SK-N-MC (cell line): ENCODE measurements around the gene TGM6.

Experiments
- DNase-seq: peaks from one replicate; pipeline ENCODE4 v3.0.0-alpha.2; 2011; ENCODE audit warnings: low read depth, low spot score
- H3K27ac ChIP-seq: fragments of 200-600 bp; sonication (generic); 2 replicates; pipeline ENCODE4 v1.5.1; 2016; ENCODE audit warnings: mixed run types
- H3K36me3 ChIP-seq: fragments of 200-600 bp; sonication (generic); 2 replicates; pipeline ENCODE4 v1.6.1; 2017; ENCODE audit warnings: antibody characterized with exemption, low read length, mixed read lengths; ENCODE audit not compliant: insufficient read depth
- H3K4me3 ChIP-seq: fragments of 200-600 bp; sonication (generic); 2 replicates; pipeline ENCODE4 v1.5.1; 2016
- H3K9ac ChIP-seq: fragments of 200-600 bp; sonication (generic); 2 replicates; pipeline ENCODE4 v1.8.0; 2017; ENCODE audit warnings: mixed run types, mixed read lengths; ENCODE audit not compliant: insufficient read length
- H3K9me3 ChIP-seq: fragments of 200-600 bp; sonication (generic); 2 replicates; pipeline ENCODE4 v1.6.1; 2017; ENCODE audit warnings: low read depth, mild to moderate bottlenecking, antibody characterized with exemption, low read length, moderate library complexity, mixed read lengths
- EZH2 ChIP-seq: fragments of 200-600 bp; sonication (generic); IDR thresholded peaks from one replicate; pipeline ENCODE4 v1.6.1; 2017; ENCODE audit warnings: antibody characterized with exemption
- FOXP2 ChIP-seq: optimal IDR thresholded peaks from 2 replicates; pipeline ENCODE3; 2011; ENCODE audit warnings: mild to moderate bottlenecking, moderate library complexity; ENCODE audit not compliant: insufficient read depth; ENCODE audit errors: extremely low read length, control extremely low read depth
- POLR2AphosphoS5 ChIP-seq: IDR thresholded peaks from 2 replicates; pipeline ENCODE4 v1.6.1; 2012; ENCODE audit warnings: mild to moderate bottlenecking, low read depth, low read length, borderline replicate concordance

Gene TGM6

DNA sequence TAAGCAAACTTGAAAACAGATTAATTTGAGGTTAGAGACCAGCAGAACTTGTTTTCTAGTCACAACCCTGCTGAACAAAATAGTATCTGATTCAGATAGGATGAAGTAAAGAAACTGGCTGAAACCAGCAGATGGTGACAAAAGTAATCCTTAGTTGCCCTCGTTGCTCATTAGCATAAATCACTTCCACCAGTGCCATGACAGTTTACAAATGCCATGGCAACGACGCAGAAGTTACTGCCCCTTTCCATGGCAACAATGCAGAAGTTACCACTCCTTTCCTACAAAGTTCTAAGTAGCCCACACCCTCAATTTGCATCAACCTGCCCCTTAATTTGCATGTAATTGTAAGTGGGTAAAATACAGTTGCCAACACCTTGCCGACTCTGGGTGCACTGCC is 66.1 kb downstream of the TGM6 start:
- no peak for DNase-seq
- TF ChIP-seq FOXP2 (no peak), POLR2AphosphoS5 (no peak), EZH2 (no peak)
- no peak overlapping the region for H3K27ac ChIP-seq

DNA sequence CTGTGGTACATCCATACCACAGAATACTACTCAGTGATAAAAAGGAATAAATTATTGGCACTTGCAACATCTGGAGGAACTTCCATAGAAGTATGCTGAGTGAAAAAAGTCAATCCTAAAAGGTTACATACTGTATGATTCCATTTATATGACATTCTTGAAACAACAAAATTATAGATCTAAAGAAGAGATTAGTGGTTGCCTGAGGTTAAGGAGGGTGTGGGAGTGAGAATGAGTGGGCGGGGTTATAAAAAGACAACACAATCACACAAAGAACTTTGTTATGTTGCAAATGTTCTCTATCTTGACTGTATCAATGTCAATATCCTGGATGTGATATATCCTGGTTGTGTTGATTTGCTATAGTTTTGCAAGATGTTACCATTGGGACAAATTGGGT is 68.7 kb downstream of the TGM6 start:
- no peak overlapping the region for H3K9ac ChIP-seq
- no peaks in the 10 kb centered on the region for H3K9me3 ChIP-seq
- no peak for TF ChIP-seq POLR2AphosphoS5
- no peak for TF ChIP-seq FOXP2
- TF ChIP-seq EZH2 = no peak
- no peak for DNase-seq
- H3K27ac ChIP-seq = no peak overlapping the region
- no peaks in the 10 kb centered on the region for H3K36me3 ChIP-seq
- H3K4me3 ChIP-seq = no peak overlapping the region

More for the DNA sequence above, 66.1 kb downstream of the TGM6 start:
- Histone ChIP-seq H3K9me3 (no peaks in the 10 kb centered on the region), H3K9ac (no peak overlapping the region), H3K36me3 (no peaks in the 10 kb centered on the region), H3K4me3 (no peak overlapping the region)

DNA sequence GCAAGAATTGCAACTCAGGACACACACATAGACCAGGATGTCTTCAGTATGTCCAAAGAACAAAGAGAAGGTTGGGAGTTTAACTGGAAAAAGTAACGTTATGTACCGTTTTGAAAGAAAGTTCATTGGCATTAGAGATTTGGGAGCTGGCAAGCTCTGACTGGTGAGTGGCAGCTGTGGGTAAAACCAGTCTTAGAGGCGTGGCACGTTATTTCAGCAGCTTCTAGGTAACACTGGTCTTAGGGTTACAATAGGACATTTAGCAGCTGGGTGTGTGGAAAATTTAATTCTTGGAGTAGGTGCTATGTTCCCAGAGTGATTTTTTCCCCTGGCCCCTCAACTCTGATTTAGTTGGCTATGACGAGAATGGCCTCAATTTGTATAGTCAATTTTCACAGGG is 70.7 kb downstream of the TGM6 start:
- Histone ChIP-seq H3K9ac (no peak overlapping the region), H3K4me3 (no peak overlapping the region), H3K9me3 (no peaks in the 10 kb centered on the region), H3K27ac (no peak overlapping the region), H3K36me3 (no peaks in the 10 kb centered on the region)
- TF ChIP-seq POLR2AphosphoS5 (no peak), FOXP2 (no peak), EZH2 (no peak)
- DNase-seq = no peak

DNA sequence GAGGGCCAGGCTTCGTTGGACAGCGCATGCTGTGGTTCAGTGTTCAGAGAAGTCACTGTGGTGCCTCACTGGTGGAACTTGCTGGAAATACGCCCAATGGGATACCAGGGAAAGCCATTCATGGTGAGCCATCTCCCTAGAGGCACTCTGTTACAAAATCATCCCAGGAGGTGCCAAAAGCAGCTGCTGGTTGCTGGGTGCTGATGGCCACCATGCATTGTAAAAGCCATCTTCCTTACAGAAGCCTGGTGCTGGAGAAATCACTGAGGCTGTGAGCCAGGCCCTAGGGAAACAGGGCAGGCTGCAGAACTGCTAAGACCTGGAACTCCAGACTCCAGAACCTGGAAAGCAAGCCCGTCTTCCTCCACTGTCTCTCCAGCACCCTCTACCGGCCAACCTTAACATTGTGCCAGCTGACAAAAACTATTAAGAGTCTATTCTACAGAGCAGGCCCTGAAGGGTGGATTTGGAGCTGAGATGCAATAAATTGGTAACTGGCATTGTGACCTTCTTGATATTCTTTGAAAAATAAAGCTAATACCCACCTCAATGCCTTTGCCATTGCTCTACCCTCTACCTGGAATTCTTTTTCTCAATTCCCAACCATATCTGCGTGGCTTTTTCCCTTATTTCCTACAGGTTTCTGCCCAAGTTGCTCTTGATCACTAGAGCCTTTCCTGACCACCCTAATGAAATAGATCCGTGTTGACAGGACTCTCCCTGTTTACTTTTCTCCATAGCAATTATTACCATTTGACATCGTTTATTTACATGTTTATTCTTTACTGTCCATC is 71.4 kb downstream of the TGM6 start:
- Histone ChIP-seq H3K9ac (no peak overlapping the region), H3K36me3 (no peaks in the 10 kb centered on the region), H3K27ac (peak overlapping the region; percentile 14; the same call in 1 of the 2 replicates), H3K9me3 (no peaks in the 10 kb centered on the region), H3K4me3 (no peak overlapping the region)
- TF ChIP-seq POLR2AphosphoS5 = no peak
- TF ChIP-seq EZH2 = no peak
- no peak for TF ChIP-seq FOXP2
- peak; percentile 45 for DNase-seq

DNA sequence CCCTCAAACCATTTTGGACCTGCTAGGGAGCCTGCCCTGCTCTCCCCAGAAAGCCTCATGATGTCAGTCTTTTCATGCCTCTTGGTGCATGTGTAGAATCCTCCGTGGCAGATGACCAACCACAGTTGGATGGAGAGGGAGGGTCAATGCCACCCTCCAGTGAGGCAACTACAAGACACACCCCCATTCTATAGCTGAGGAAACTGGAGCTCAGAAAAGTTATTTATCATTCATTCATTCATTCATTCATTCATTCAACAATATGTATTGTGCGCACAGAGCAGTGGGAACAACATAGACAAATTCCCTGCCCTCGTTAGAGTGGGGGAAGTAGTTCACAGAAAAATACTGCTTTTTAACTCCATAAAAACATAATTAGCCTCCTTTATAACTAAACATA is 73.1 kb downstream of the TGM6 start:
- Histone ChIP-seq H3K9ac (no peak overlapping the region), H3K36me3 (peaks cover 3% of the 10 kb centered on the region), H3K4me3 (no peak overlapping the region), H3K27ac (no peak overlapping the region), H3K9me3 (no peaks in the 10 kb centered on the region)
- no peak for DNase-seq
- TF ChIP-seq POLR2AphosphoS5 (no peak), EZH2 (no peak), FOXP2 (no peak)

DNA sequence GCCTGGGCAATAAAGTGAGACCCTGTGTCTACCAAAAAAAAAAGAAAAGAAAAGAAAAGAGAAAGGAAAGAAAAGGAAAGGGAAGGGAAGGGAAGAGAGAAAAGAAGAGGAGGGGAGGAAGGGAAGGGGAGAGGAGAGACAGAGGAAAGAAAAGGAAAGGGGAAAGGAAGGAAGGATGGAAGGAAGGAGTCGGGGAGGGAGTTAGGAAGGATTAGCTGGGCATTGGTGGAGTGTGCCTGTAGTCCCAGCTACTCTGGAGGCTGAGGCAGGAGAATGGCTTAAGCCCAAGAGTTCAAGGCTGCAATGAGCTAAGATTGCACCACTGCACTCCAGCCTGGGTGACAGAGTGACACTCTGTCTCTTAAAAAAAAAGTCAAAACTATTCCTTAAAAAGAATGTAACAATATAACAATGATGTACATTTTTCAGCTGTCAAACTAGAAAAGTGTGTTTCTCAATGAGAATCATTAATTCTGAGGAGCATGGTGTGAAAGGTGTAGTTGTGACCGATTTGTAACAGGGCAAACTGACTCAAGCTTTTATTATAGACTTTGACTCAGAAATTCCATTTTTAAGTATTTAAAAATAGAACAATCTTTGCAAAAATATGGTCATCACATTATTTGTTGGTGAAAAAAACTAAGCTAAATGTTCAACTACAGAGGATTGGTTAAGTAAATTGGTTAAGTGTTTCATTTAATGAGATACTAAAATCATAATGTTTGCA is 75.2 kb downstream of the TGM6 start:
- Histone ChIP-seq H3K27ac (peak overlapping the region; percentile 62; the same call in 1 of the 2 replicates), H3K9me3 (no peaks in the 10 kb centered on the region), H3K4me3 (no peak overlapping the region), H3K9ac (no peak overlapping the region), H3K36me3 (peaks cover 24% of the 10 kb centered on the region)
- TF ChIP-seq EZH2 (no peak), FOXP2 (no peak), POLR2AphosphoS5 (no peak)
- no peak for DNase-seq

DNA sequence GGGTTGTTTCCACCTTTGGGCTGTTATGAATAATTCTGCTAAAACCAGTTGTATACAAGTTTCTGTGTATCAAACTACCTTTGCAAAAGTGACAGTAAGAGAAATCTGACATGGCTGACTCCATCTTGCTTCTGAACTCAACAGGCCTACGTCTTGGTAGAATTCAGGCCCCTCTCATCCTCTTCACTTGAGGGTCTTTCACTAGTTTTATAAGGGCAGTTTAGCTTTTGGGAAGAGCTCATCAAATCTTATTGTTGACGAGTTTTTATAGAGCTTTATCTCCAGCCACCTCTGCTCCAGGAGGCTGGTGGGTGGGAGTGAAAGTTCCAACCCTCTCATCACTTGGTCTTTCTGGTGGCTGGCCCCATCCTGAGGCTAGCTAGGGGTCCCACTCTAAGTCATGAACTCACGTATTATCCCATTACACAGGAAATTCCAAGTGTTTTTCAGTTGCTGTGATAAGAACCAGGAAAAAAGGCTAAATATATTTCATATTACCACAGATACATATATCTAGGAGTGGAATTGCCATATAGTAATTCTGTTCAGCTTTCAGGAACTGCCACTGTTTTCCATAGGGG is 78.3 kb downstream of the TGM6 start:
- Histone ChIP-seq H3K9ac (no peak overlapping the region), H3K36me3 (peaks cover 55% of the 10 kb centered on the region), H3K4me3 (no peak overlapping the region), H3K9me3 (no peaks in the 10 kb centered on the region), H3K27ac (peak overlapping the region; percentile 44; the same call in 1 of the 2 replicates)
- DNase-seq = no peak
- TF ChIP-seq POLR2AphosphoS5 (no peak), EZH2 (no peak), FOXP2 (no peak)

DNA sequence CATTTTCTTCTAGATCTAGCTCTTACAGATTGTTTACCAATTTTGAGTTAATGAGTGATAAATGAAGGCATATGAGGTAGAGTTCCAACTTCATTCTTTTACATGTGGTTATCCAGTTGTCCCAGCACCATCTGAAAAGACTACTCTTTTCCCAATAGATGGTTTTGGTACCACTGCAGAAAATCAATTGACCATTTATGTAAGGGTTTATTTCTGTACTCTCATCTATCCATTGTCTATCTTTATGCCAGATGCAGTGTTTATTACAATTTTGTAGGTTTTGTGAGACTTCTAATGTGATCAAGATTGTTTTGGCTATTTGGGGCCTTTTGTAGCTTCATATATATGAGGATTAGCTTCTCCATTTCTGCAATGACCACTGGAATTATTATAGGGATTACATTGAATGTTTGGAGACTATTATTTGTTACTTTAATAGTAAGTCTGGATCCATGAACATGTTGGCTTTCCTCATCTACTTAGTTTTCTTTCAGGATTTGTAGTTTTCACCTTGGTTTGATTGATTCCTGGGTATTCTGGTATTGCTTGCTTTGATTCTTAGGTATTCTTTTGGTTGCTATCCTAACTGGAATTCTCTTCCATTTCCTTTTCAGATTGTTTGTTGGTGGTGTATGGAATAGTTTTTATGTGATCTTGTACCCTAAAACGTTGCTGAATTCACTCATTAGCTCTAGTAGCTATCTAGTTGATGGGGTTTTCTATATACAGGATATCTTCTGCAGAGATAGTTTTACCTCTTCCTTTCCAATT is 79.5 kb downstream of the TGM6 start:
- TF ChIP-seq EZH2 (no peak), FOXP2 (no peak), POLR2AphosphoS5 (no peak)
- Histone ChIP-seq H3K27ac (0 out of 2 replicates have a peak overlapping the region, but pooled peaks have one; percentile 44), H3K9ac (no peak overlapping the region), H3K4me3 (no peak overlapping the region), H3K36me3 (peaks cover 67% of the 10 kb centered on the region), H3K9me3 (no peaks in the 10 kb centered on the region)
- no peak for DNase-seq
